ENCODE measurements around the gene ATL2.

The ATL2 gene

DNA sequence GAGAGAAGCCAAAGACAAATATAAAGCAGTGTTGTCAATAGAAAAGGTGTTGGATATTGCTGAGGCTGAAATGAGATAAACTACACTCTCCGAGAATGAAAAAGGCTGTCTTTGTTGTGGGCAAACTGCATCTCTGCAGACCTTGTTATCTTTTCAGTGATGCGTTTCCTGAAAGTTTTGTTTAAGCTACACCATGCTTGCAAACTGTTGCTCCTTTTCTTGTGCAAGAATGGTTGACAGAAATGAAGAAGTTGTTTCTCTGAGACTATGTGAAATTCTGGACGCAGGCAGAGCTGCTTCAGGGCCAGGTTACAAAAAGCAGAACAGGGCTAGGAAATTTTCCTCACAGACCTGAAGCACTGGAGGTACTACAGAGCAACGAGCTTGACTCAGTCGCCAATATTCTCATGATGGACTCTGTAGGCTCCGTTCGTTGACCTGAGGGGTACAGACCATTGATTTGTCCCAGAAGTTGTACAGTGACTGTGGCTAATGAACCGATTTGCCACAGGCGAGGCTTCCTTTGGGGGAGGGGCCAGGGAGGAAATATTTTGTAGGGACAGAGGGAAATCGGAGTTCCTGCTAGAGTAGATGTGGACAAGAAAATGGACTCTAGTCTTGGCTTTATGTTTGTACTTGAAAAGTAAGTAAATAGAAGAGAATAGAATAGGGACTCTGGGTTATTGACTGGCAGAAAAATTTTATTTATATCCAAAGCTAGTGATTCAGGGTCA lies 3.5 kb upstream of the ATL2 start:
- DNase-seq (ENCODE audit: low spot score) = no peak
- in situ Hi-C loops (cut with MboI; ENCODE audit: low sequenced_read_pairs, unreplicated experiment) = no loop called here

DNA sequence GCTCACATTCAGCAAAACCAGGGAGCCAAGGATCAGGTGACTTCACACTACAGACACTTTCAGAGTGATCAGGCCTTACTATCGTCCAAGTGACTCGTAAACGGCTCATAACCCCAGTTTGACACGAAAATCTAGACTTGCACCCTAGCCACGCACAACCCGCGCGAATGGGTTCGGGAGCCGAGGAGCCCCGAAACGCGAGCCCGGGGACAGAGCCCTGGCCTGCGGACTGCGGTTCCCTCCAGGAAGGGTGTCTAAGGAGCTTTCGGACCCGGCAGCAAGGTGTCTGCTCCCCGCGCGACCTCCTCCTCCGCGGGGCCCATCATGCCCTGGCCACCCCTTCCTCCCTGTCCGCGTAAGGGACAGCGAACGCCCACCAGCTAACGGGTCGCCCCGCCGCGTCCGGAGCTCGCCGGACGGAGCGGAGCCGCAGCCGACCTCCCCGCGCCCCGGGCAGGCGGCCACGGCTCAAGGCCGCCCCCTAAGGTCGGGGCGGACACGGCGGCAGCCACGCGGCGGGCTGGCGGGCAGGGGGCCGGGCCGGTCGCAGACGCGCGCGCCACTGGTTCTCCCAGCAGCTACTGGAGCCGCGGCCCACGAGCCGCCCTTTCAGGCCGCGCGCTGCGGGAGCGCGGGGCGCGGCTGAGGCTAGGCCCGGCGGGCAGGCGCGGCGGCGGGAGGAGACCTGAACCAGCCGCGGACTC lies 575 bp downstream of the ATL2 start:
- in situ Hi-C loops (cut with MboI; ENCODE audit: low sequenced_read_pairs, unreplicated experiment) = no loop called here
- DNase-seq (ENCODE audit: low spot score) = peak; percentile 90
- TF ChIP-seq, protein P1, sequence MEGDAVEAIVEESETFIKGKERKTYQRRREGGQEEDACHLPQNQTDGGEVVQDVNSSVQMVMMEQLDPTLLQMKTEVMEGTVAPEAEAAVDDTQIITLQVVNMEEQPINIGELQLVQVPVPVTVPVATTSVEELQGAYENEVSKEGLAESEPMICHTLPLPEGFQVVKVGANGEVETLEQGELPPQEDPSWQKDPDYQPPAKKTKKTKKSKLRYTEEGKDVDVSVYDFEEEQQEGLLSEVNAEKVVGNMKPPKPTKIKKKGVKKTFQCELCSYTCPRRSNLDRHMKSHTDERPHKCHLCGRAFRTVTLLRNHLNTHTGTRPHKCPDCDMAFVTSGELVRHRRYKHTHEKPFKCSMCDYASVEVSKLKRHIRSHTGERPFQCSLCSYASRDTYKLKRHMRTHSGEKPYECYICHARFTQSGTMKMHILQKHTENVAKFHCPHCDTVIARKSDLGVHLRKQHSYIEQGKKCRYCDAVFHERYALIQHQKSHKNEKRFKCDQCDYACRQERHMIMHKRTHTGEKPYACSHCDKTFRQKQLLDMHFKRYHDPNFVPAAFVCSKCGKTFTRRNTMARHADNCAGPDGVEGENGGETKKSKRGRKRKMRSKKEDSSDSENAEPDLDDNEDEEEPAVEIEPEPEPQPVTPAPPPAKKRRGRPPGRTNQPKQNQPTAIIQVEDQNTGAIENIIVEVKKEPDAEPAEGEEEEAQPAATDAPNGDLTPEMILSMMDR (IDR thresholded peaks at IDR 0.05; ENCODE audit: borderline replicate concordance, control extremely low read depth, extremely low read depth, insufficient read depth, missing control alignments) = peak; percentile 80

More for the DNA sequence above, 3.5 kb upstream of the ATL2 start:
- TF ChIP-seq, protein P1 (IDR thresholded peaks at IDR 0.05; ENCODE audit: borderline replicate concordance, control extremely low read depth, extremely low read depth, insufficient read depth, missing control alignments) = no peak

DNA sequence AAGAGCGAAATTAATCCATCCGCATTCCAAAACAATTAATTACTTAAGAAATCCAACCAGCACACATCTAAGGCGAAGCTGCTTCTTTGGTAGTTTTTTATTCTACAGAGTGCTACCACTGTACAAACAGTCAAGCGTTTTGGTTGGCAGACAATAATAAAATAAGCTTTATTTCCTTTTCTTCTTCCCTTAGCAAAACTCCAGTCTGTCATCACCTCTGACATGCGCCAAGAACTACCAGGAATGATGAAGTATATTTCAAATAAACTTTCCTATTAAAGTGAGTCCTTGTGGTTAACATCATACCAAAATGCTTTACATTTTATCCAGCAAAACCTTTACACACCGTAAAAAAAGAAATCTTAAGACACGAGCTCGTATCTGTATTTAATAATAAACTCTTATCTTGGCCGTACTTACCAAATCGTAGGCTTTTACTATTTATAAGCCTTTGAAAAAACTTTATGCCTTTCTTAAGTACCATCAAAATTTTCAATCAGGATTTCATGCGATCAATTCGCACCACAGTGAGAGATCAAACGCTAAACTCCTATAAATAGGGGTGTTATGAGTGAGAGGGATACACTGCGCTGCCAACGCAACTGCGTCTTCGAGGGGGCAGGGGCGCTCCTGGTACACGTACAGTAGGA lies 1.3 kb downstream of the ATL2 start:
- DNase-seq (ENCODE audit: low spot score) = no peak
- TF ChIP-seq, protein P1 (IDR thresholded peaks at IDR 0.05; ENCODE audit: borderline replicate concordance, control extremely low read depth, extremely low read depth, insufficient read depth, missing control alignments) = no peak
- in situ Hi-C loops (cut with MboI; ENCODE audit: low sequenced_read_pairs, unreplicated experiment) = no loop called here

DNA sequence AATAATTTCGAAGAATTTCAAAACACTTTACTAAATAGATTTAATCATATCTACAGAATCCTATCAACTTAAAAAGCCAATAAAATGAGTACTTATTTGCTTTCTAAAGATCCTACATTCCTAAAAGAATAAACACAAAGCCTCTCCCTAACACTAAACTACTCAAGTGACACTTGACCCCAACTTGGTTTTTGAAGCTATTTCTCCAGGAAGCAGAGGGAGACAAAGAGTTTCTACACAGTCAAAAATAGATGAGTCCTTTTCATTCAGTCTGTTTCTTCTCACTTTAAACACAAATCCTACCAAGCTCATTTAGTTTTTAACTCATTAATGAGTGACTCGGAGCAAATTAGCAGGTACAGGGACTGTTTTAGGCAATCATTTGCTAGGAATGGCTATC lies 2.1 kb downstream of the ATL2 start:
- TF ChIP-seq, protein P1 (IDR thresholded peaks at IDR 0.05; ENCODE audit: borderline replicate concordance, control extremely low read depth, extremely low read depth, insufficient read depth, missing control alignments) = no peak
- in situ Hi-C loops (cut with MboI; ENCODE audit: low sequenced_read_pairs, unreplicated experiment) = no loop called here
- DNase-seq (ENCODE audit: low spot score) = no peak

DNA sequence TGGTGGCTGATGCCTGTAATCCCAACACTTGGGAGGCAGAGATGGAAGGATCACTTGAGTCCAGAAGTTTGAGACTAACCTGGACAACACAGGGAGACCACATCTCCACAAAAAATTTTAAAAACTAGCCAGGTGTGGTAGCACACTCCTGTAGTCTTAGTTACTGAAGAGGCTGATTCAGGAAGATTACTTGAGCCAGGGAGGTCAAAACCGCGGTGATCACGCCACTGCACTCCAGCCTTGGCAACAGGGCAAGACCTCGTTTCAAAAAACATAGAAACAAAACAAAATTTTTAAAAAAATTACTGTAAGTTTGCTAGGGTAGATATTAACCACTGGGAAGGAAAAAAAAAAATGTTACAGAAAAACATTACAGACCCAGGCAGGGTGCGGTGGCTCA lies 5.8 kb downstream of the ATL2 start:
- in situ Hi-C loops (cut with MboI; ENCODE audit: low sequenced_read_pairs, unreplicated experiment) = no loop called here
- no peak for DNase-seq (ENCODE audit: low spot score)
- TF ChIP-seq, protein P1 (IDR thresholded peaks at IDR 0.05; ENCODE audit: borderline replicate concordance, control extremely low read depth, extremely low read depth, insufficient read depth, missing control alignments) = no peak

GRCh38 chr2:38370664-38371063 lies 6.4 kb downstream of the ATL2 start:
- TF ChIP-seq, protein P1 (IDR thresholded peaks at IDR 0.05; ENCODE audit: borderline replicate concordance, control extremely low read depth, extremely low read depth, insufficient read depth, missing control alignments) = no peak
- in situ Hi-C loops (cut with MboI; ENCODE audit: low sequenced_read_pairs, unreplicated experiment) = no loop called here
- DNase-seq (ENCODE audit: low spot score) = no peak
